Trophoblast cell (in vitro differentiated cells and primary cell): ENCODE data around the gene TNIK.

Experiments
- DNase-seq, 2 donors: peaks; one replicate each; pipeline ENCODE4 v3.0.0-alpha.2; 2016
- H2AFZ ChIP-seq: 2 replicates; pipeline ENCODE4 v1.6.1; 2013; ENCODE audit warnings: low read length, moderate library complexity, mild to moderate bottlenecking; ENCODE audit not compliant: insufficient read depth, poor library complexity
- H2AK5ac ChIP-seq: 2 replicates; pipeline ENCODE4 v1.6.1; 2013; ENCODE audit warnings: mild to moderate bottlenecking, low read length
- H2BK120ac ChIP-seq: 2 replicates; pipeline ENCODE4 v1.6.1; 2013; ENCODE audit warnings: low read length, mild to moderate bottlenecking, moderate library complexity; ENCODE audit not compliant: insufficient read depth, poor library complexity
- H2BK12ac ChIP-seq: 2 replicates; pipeline ENCODE4 v1.6.1; 2013; ENCODE audit warnings: mild to moderate bottlenecking, low read length, moderate library complexity
- H2BK5ac ChIP-seq: 2 replicates; pipeline ENCODE4 v1.6.1; 2013; ENCODE audit warnings: low read length, low read depth, moderate library complexity, mild to moderate bottlenecking; ENCODE audit not compliant: poor library complexity
- H3K14ac ChIP-seq: 2 replicates; pipeline ENCODE4 v1.6.1; 2013; ENCODE audit warnings: mild to moderate bottlenecking, low read length
- H3K18ac ChIP-seq: 2 replicates; pipeline ENCODE4 v1.6.1; 2013; ENCODE audit warnings: mild to moderate bottlenecking, low read length
- H3K23ac ChIP-seq: 2 replicates; pipeline ENCODE4 v1.6.1; 2013; ENCODE audit warnings: low read length
- H3K27ac ChIP-seq: 2 replicates; pipeline ENCODE4 v1.5.1; 2013; ENCODE audit warnings: low read depth, mild to moderate bottlenecking, inconsistent platforms, low read length, moderate library complexity
- H3K27me3 ChIP-seq: 2 replicates; pipeline ENCODE4 v1.6.1; 2013; ENCODE audit warnings: inconsistent platforms, mild to moderate bottlenecking, low read length, moderate library complexity; ENCODE audit not compliant: insufficient read depth
- H3K36me3 ChIP-seq, 2 experiments: 1 replicate in 1 of 2; 2 replicates in 1 of 2; pipeline ENCODE4 v1.6.1; 2013; ENCODE audit warnings: low read length in 2 of 2, mild to moderate bottlenecking in 2 of 2, moderate library complexity in 1 of 2; ENCODE audit not compliant: insufficient read depth in 2 of 2, control insufficient read depth in 1 of 2
- H3K4ac ChIP-seq: 2 replicates; pipeline ENCODE4 v1.6.1; 2013; ENCODE audit warnings: low read depth, mild to moderate bottlenecking, low read length, moderate library complexity
- H3K4me1 ChIP-seq, 2 experiments: 1 replicate in 1 of 2; 2 replicates in 1 of 2; pipeline ENCODE4 v1.6.1; 2013; ENCODE audit warnings: low read length in 2 of 2, mild to moderate bottlenecking in 2 of 2, moderate library complexity in 1 of 2; ENCODE audit not compliant: insufficient read depth in 2 of 2, control insufficient read depth in 1 of 2
- H3K4me2 ChIP-seq: 2 replicates; pipeline ENCODE4 v1.6.1; 2013; ENCODE audit warnings: inconsistent platforms, mild to moderate bottlenecking, low read length, moderate library complexity
- H3K4me3 ChIP-seq: 2 replicates; pipeline ENCODE4 v1.5.1; 2013; ENCODE audit warnings: mild to moderate bottlenecking, low read depth, low read length, inconsistent platforms
- H3K79me1 ChIP-seq: one replicate; pipeline ENCODE4 v1.6.1; 2013; ENCODE audit warnings: low read length
- H3K79me2 ChIP-seq: 2 replicates; pipeline ENCODE4 v1.6.1; 2013; ENCODE audit warnings: low read length, mild to moderate bottlenecking; ENCODE audit not compliant: control insufficient read depth, insufficient read depth, poor library complexity
- H3K9ac ChIP-seq: 2 replicates; pipeline ENCODE4 v1.6.1; 2013; ENCODE audit warnings: mild to moderate bottlenecking, low read length
- H3K9me3 ChIP-seq: 2 replicates; pipeline ENCODE4 v1.6.1; 2013; ENCODE audit warnings: low read depth, mild to moderate bottlenecking, control low read depth, inconsistent platforms, low read length; ENCODE audit not compliant: insufficient read depth
- H4K12ac ChIP-seq: 2 replicates; pipeline ENCODE4 v1.6.1; 2013; ENCODE audit warnings: low read depth, mild to moderate bottlenecking, low read length, moderate library complexity
- H4K8ac ChIP-seq: 2 replicates; pipeline ENCODE4 v1.6.1; 2013; ENCODE audit warnings: low read depth, mild to moderate bottlenecking, low read length, moderate library complexity
- H4K91ac ChIP-seq: one replicate; pipeline ENCODE4 v1.6.1; 2013; ENCODE audit warnings: low read depth, mild to moderate bottlenecking, low read length, moderate library complexity
- WGBS: extraction: QIAGEN DNeasy Blood & Tissue Kit; methylation state at CpG from one replicate; pipeline ENCODE4 v1.1.7; 2013; ENCODE audit warnings: missing lambda C conversion rate; ENCODE audit not compliant: insufficient read length, insufficient coverage; ENCODE audit errors: extremely low coverage; 5-methylcytosine and 5-hydroxymethylcytosine counted together

The TNIK gene

DNA sequence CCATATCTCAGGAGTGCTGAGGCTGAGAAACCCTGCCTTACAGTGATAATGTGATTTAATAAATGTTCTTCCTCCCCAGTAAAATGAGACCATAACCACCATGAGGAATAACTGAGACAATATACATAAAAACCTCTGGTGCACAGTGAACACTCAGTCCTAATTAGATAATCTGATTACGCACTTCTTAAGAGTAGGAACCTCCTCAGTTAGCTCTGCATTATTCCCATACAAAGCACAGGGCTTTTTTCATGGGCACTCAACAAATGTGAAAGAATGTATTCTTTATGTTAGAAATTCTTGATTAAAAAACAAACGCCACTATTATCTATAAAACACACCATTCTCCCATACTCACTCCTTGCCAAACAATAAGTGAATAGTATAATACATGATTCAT, 97.0 kb downstream of the TNIK start:
- Histone ChIP-seq H3K18ac (no peak overlapping the region), H3K79me1 (no peaks in the 10 kb centered on the region), H3K23ac (no peak overlapping the region), H4K12ac (no peak overlapping the region), H3K14ac (no peak overlapping the region), H3K4me1 (no peaks in the 10 kb centered on the region), H2BK120ac (no peak overlapping the region), H3K79me2 (no peaks in the 10 kb centered on the region), H4K91ac (no peak overlapping the region), H2BK12ac (no peak overlapping the region), H2AFZ (no peak overlapping the region), H2BK5ac (no peak overlapping the region), H3K27ac (no peak overlapping the region), H3K9ac (no peak overlapping the region), H2AK5ac (no peak overlapping the region), H3K4me2 (no peak overlapping the region), H4K8ac (no peak overlapping the region), H3K36me3 (no peaks in the 10 kb centered on the region), H3K9me3 (no peaks in the 10 kb centered on the region), H3K27me3 (no peaks in the 10 kb centered on the region), H3K4me3 (no peak overlapping the region), H3K4ac (no peak overlapping the region)
- no peak for DNase-seq
- no CpG with 5 or more reads among the region's 2 CpGs for WGBS

DNA sequence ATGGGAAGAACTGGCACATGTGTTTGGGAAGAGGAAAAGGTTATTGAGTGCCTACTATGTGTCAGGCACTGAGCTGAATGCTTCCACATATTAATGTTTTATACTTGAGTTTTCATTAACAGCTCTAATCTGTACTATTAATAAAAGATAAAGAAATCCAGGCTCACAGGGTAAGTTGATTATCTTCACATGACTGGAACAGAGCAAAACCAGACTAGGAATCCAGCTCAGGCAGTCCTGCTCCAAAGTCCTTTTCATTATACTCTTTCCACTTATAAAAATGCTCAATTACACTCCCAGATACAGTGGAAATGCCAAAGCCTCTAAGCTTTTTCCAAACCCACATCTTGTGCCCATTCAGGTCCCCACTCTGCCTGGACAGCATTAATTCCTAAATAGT, 97.6 kb downstream of the TNIK start:
- H4K91ac ChIP-seq: no peak overlapping the region
- no peaks in the 10 kb centered on the region for H3K36me3 ChIP-seq
- no peak overlapping the region for H2BK5ac ChIP-seq
- no peak overlapping the region for H3K14ac ChIP-seq
- no peak overlapping the region for H3K4me3 ChIP-seq
- no peak overlapping the region for H2BK12ac ChIP-seq
- H3K18ac ChIP-seq: no peak overlapping the region
- no peaks in the 10 kb centered on the region for H3K79me2 ChIP-seq
- no peaks in the 10 kb centered on the region for H3K9me3 ChIP-seq
- DNase-seq: no peak
- H3K23ac ChIP-seq: no peak overlapping the region
- H3K4me2 ChIP-seq: no peak overlapping the region
- no peaks in the 10 kb centered on the region for H3K79me1 ChIP-seq
- no peak overlapping the region for H2BK120ac ChIP-seq
- H3K27me3 ChIP-seq: no peaks in the 10 kb centered on the region
- no peak overlapping the region for H3K27ac ChIP-seq
- no peak overlapping the region for H2AFZ ChIP-seq
- H2AK5ac ChIP-seq: no peak overlapping the region
- H4K12ac ChIP-seq: no peak overlapping the region
- no peak overlapping the region for H4K8ac ChIP-seq
- H3K4me1 ChIP-seq: no peaks in the 10 kb centered on the region
- H3K9ac ChIP-seq: no peak overlapping the region
- no peak overlapping the region for H3K4ac ChIP-seq

GRCh38 chr3:171358881-171359198, 101.4 kb downstream of the TNIK start:
- H2AFZ ChIP-seq: no peak overlapping the region
- H3K14ac ChIP-seq: no peak overlapping the region
- H2BK12ac ChIP-seq: no peak overlapping the region
- H3K79me2 ChIP-seq: no peaks in the 10 kb centered on the region
- no peak overlapping the region for H3K4me3 ChIP-seq
- no peaks in the 10 kb centered on the region for H3K79me1 ChIP-seq
- H3K4me2 ChIP-seq: no peak overlapping the region
- H3K9ac ChIP-seq: no peak overlapping the region
- no peak overlapping the region for H2BK120ac ChIP-seq
- H3K23ac ChIP-seq: no peak overlapping the region
- H3K18ac ChIP-seq: no peak overlapping the region
- no CpG with 5 or more reads among the region's 2 CpGs for WGBS
- no peak overlapping the region for H4K91ac ChIP-seq
- no peaks in the 10 kb centered on the region for H3K27me3 ChIP-seq
- H3K4me1 ChIP-seq: no peaks in the 10 kb centered on the region
- H3K27ac ChIP-seq: no peak overlapping the region
- H2AK5ac ChIP-seq: no peak overlapping the region
- H4K8ac ChIP-seq: no peak overlapping the region
- no peaks in the 10 kb centered on the region for H3K9me3 ChIP-seq
- no peak overlapping the region for H4K12ac ChIP-seq
- H2BK5ac ChIP-seq: no peak overlapping the region
- DNase-seq: no peak
- H3K4ac ChIP-seq: no peak overlapping the region
- H3K36me3 ChIP-seq: no peaks in the 10 kb centered on the region

GRCh38 chr3:171358181-171358880, 101.9 kb downstream of the TNIK start:
- H3K4ac ChIP-seq: no peak overlapping the region
- H3K27ac ChIP-seq: no peak overlapping the region
- no peak overlapping the region for H3K9ac ChIP-seq
- no peaks in the 10 kb centered on the region for H3K36me3 ChIP-seq
- H3K79me2 ChIP-seq: no peaks in the 10 kb centered on the region
- H3K27me3 ChIP-seq: no peaks in the 10 kb centered on the region
- H2BK12ac ChIP-seq: no peak overlapping the region
- no peak overlapping the region for H2BK120ac ChIP-seq
- no peak overlapping the region for H3K4me3 ChIP-seq
- no peak overlapping the region for H3K23ac ChIP-seq
- no peak overlapping the region for H3K4me2 ChIP-seq
- DNase-seq: no peak
- no peak overlapping the region for H3K14ac ChIP-seq
- H3K4me1 ChIP-seq: no peaks in the 10 kb centered on the region
- H2AFZ ChIP-seq: no peak overlapping the region
- no peak overlapping the region for H2AK5ac ChIP-seq
- H3K18ac ChIP-seq: no peak overlapping the region
- no CpG with 5 or more reads among the region's 10 CpGs for WGBS
- H3K9me3 ChIP-seq: no peaks in the 10 kb centered on the region
- H3K79me1 ChIP-seq: no peaks in the 10 kb centered on the region
- H4K91ac ChIP-seq: no peak overlapping the region
- H2BK5ac ChIP-seq: no peak overlapping the region
- no peak overlapping the region for H4K8ac ChIP-seq
- no peak overlapping the region for H4K12ac ChIP-seq
